ENCODE measurements around the gene SMG7. TPM values are rescaled to one million over a fixed set of nuclear protein-coding genes. Genes with fewer than 3 reads are reported as not detected.
"Not testable (repeated sequence)": the region's sequence is repeated elsewhere in the genome, so short reads cannot be mapped to it uniquely, and the experiment has no call there.

The SMG7 gene
- 38.3 and 41.4 TPM in 2 replicates for total RNA-seq
- long read RNA-seq, partial matches to known transcripts = 24 of 37 reads
- long read RNA-seq, other reads (novel, unspliced or antisense) = 11 of 37 reads

DNA sequence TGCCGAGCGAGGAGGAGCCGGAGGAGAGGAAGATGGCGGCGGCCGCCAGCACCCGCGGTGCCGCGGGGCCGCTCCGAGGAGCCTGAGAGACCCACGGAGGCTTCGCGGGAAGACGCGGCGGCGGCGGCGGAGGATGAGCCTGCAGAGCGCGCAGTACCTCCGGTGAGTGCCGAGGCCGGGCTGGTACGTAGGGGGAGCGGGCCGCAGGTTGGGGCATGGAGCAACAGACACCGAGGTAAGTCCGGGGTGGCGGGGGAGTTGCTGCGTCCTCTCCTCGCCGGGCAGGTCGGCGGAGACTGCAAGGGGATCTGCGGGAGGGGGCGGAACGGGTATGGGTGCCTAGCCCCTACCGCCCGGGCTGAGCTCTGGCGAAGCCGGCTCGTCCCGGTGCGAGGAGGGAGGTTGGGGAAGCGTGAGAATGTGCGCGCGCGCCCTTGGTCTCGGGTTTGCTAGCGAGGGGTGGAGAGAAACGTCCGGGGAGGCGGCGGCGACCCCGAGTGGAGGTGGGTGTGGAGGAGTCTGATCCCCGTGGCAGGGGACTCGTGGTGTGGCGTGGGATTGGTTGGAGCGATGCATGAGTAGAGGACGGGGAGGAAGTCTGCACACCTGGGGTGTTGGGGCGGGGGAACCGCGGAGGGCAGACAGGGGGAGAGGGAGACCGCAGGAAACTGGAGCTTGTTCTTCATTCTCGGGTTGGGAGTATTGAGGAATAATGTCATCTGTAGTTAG lies at the start of gene SMG7:
Gene SMG7, plus strand, starts transcription at position 12 of the 729 bp plus-strand sequence. Its CDS starts 122 bp downstream, at position 134.
- H3K27me3 Mint-ChIP-seq (ENCODE audit: unreplicated experiment) = peaks cover 2% of the 10 kb centered on the region
- TF ChIP-seq, protein P1, sequence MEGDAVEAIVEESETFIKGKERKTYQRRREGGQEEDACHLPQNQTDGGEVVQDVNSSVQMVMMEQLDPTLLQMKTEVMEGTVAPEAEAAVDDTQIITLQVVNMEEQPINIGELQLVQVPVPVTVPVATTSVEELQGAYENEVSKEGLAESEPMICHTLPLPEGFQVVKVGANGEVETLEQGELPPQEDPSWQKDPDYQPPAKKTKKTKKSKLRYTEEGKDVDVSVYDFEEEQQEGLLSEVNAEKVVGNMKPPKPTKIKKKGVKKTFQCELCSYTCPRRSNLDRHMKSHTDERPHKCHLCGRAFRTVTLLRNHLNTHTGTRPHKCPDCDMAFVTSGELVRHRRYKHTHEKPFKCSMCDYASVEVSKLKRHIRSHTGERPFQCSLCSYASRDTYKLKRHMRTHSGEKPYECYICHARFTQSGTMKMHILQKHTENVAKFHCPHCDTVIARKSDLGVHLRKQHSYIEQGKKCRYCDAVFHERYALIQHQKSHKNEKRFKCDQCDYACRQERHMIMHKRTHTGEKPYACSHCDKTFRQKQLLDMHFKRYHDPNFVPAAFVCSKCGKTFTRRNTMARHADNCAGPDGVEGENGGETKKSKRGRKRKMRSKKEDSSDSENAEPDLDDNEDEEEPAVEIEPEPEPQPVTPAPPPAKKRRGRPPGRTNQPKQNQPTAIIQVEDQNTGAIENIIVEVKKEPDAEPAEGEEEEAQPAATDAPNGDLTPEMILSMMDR (IDR thresholded peaks at IDR 0.05) = no peak
- peaks cover 21% of the 10 kb centered on the region for H3K4me1 Mint-ChIP-seq (ENCODE audit: unreplicated experiment)
- no peaks in the 10 kb centered on the region for H3K36me3 Mint-ChIP-seq (ENCODE audit: unreplicated experiment)
- DNase-seq (ENCODE audit: extremely low spot score, unreplicated experiment) = peak; percentile 88
- no peaks in the 10 kb centered on the region for H3K9me3 Mint-ChIP-seq (ENCODE audit: unreplicated experiment)
- peak within 1 kb of the TSS; percentile 100 for H3K27ac Mint-ChIP-seq (ENCODE audit: unreplicated experiment)
- peak within 1 kb of the TSS; percentile 94 for H3K4me3 Mint-ChIP-seq (ENCODE audit: unreplicated experiment)

- H3K9me3 Mint-ChIP-seq (ENCODE audit: unreplicated experiment) = no peaks in the 10 kb centered on the region
Observed at GRCh38 chr1:183423541-183423940, 48.8 kb upstream of the SMG7 start.

DNA sequence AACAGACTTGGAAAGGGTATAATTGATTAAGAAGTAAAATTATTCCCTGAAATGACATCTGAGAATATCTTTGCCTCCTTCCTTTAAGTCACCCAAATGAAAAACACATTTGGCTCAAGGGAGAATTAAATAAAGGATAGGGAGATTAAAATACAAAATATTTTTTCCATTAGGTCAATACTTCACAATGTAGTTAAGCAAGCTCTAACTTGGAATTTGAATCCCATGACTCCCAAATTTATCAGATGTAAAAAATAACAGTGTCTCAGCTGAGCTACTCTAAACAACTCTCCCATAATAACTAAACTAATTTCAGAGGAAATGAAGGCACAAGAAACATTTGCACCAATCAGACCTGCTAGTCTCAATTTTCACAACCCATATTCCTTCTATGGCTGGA lies 47.6 kb upstream of the SMG7 start:
- DNase-seq (ENCODE audit: extremely low spot score, unreplicated experiment) = no peak
- Mint-ChIP-seq H3K9me3 (ENCODE audit: unreplicated experiment) (no peaks in the 10 kb centered on the region), H3K36me3 (ENCODE audit: unreplicated experiment) (no peaks in the 10 kb centered on the region), H3K4me3 (ENCODE audit: unreplicated experiment) (no peak overlapping the region), H3K27ac (ENCODE audit: unreplicated experiment) (no peak overlapping the region), H3K27me3 (ENCODE audit: unreplicated experiment) (peaks cover 65% of the 10 kb centered on the region), H3K4me1 (ENCODE audit: unreplicated experiment) (no peaks in the 10 kb centered on the region)
- TF ChIP-seq, protein P1 (IDR thresholded peaks at IDR 0.05) = no peak

More at GRCh38 chr1:183423541-183423940, 48.8 kb upstream of the SMG7 start:
- Mint-ChIP-seq H3K27ac (ENCODE audit: unreplicated experiment) (no peak overlapping the region), H3K4me3 (ENCODE audit: unreplicated experiment) (no peak overlapping the region), H3K36me3 (ENCODE audit: unreplicated experiment) (no peaks in the 10 kb centered on the region), H3K27me3 (ENCODE audit: unreplicated experiment) (peaks cover 67% of the 10 kb centered on the region), H3K4me1 (ENCODE audit: unreplicated experiment) (peaks cover 2% of the 10 kb centered on the region)
- TF ChIP-seq, protein P1 (IDR thresholded peaks at IDR 0.05) = no peak
- DNase-seq (ENCODE audit: extremely low spot score, unreplicated experiment) = no peak

- H3K4me1 Mint-ChIP-seq (ENCODE audit: unreplicated experiment); H3K36me3 Mint-ChIP-seq (ENCODE audit: unreplicated experiment); H3K4me3 Mint-ChIP-seq (ENCODE audit: unreplicated experiment); H3K27ac Mint-ChIP-seq (ENCODE audit: unreplicated experiment); DNase-seq (ENCODE audit: extremely low spot score, unreplicated experiment); H3K9me3 Mint-ChIP-seq (ENCODE audit: unreplicated experiment): not testable (repeated sequence)
- peaks cover 47% of the 10 kb centered on the region for H3K27me3 Mint-ChIP-seq (ENCODE audit: unreplicated experiment)
Observed at GRCh38 chr1:183427591-183427990, 44.7 kb upstream of the SMG7 start.

DNA sequence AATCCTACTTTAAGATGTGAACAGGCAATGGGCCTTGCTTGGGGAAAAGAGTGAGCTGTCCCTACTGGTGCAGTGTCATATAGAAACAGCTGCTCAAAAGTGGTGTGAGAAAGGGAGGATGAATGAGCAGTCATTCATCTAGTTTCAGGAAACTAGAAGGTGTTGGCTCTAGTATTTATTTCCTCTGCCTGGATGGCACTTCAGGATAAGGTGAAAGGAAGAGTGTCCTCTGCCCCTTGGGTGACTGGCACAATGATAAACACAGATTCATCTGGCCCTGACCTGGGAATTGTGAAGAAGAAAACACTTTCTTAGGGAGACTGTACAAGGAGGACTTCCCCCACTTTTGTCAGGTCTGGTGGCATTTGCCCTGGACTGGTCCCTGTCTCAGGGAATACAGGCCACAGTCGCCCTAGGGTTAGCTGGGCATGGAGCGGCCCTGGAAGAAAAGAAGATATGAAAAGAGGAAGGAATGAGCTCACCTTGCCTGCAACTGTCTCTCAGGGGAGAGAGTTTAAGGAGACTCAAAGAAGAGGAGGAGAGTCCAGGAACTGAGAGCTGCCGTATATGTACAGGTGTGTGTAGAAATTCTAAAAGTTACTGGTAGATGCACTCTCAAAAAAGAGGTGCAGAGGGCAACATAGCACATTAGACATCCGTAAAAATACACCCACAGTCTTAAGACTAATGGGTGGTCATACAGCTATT lies 40.3 kb upstream of the SMG7 start:
- H3K27me3 Mint-ChIP-seq (ENCODE audit: unreplicated experiment) = peaks cover 43% of the 10 kb centered on the region
- TF ChIP-seq, protein P1 (IDR thresholded peaks at IDR 0.05) = no peak
- H3K4me1 Mint-ChIP-seq (ENCODE audit: unreplicated experiment) = peaks cover 6% of the 10 kb centered on the region
- H3K36me3 Mint-ChIP-seq (ENCODE audit: unreplicated experiment) = no peaks in the 10 kb centered on the region
- H3K9me3 Mint-ChIP-seq (ENCODE audit: unreplicated experiment) = no peaks in the 10 kb centered on the region
- no peak overlapping the region for H3K27ac Mint-ChIP-seq (ENCODE audit: unreplicated experiment)
- no peak for DNase-seq (ENCODE audit: extremely low spot score, unreplicated experiment)
- H3K4me3 Mint-ChIP-seq (ENCODE audit: unreplicated experiment) = no peak overlapping the region

Measured in osteocyte (in vitro differentiated cells).